HepG2 (cell line): Measurements from ENCODE around the gene CHL1. TPM values are rescaled to one million over a fixed set of nuclear protein-coding genes. Genes with fewer than 3 reads are reported as not detected.

Source experiments
- ATAC-seq: fragments of 200-7000 bp; cut with Tn5 transposase; 3 replicates; pipeline ENCODE4 v1.9.1; 2020; ENCODE audit warnings: mild to moderate bottlenecking, moderate library complexity
- BruUV-seq: library from RNA; stranded (reverse); fragments of 400-500 nt; replicated peaks from 2 replicates; lab custom pipeline; 2021; lab: Mats Ljungman, UMichigan
- CTCF ChIA-PET: fragments of 300-600 bp; formaldehyde crosslinking; extraction: SDS; loops from one replicate; lab custom pipeline; 2021; ENCODE audit warnings: low total read pairs, inconsistent platforms, low intra/inter-chr PET ratio; lab: Yijun Ruan, JAX
- POLR2A ChIA-PET: fragments of 350-600 bp; sonication (Branson Sonifier 250); formaldehyde crosslinking; loops from one replicate; lab custom pipeline; 2020; ENCODE audit warnings: antibody characterized with exemption, inconsistent platforms; lab: Yijun Ruan, JAX
- DNase-seq: peaks from one replicate; pipeline ENCODE4 v3.0.0-alpha.2; 2015; ENCODE audit warnings: low spot score
- FAIRE-seq: peaks from 3 replicates; lab custom pipeline; 2011; peaks lifted over from hg19 to GRCh38; lab: Jason Lieb, UNC
- H2AFZ ChIP-seq: one replicate; pipeline ENCODE4 v1.6.1; 2011; ENCODE audit warnings: low read length, inconsistent platforms
- H3K27ac ChIP-seq: fragments of 300-600 bp; 3 replicates; pipeline ENCODE4 v1.8.0; 2011; ENCODE audit warnings: mixed run types, mild to moderate bottlenecking, mixed read lengths, low read length, inconsistent platforms; ENCODE audit not compliant: insufficient read depth; ENCODE audit errors: extremely low read length
- H3K27me3 ChIP-seq, 2 experiments: fragments of 200-600 bp in 1 of 2; 2 replicates in 1 of 2; 3 replicates in 1 of 2; pipeline versions ENCODE4 v1.6.0 to v1.8.0; 2011; ENCODE audit warnings: low read length in 2 of 2, mild to moderate bottlenecking in 2 of 2, moderate library complexity in 2 of 2, inconsistent platforms in 1 of 2; ENCODE audit not compliant: insufficient read depth in 2 of 2, control insufficient read depth in 1 of 2
- H3K36me3 ChIP-seq, 2 experiments: fragments of 200-600 bp in 1 of 2; replicated peaks in 1 of 2; 2 replicates in 1 of 2; 3 replicates in 1 of 2; pipeline versions ENCODE4 v1.5.1 to v1.8.0; 2011; ENCODE audit warnings: low read length in 2 of 2, inconsistent platforms in 1 of 2; ENCODE audit not compliant: insufficient read depth in 2 of 2, control insufficient read depth in 1 of 2
- H3K4me1 ChIP-seq: 2 replicates; pipeline ENCODE4 v1.5.1; 2012; ENCODE audit warnings: low read length, inconsistent platforms; ENCODE audit not compliant: insufficient read depth
- H3K4me2 ChIP-seq: 2 replicates; pipeline ENCODE4 v1.6.0; 2011; ENCODE audit warnings: low read depth, low read length, inconsistent platforms
- H3K4me3 ChIP-seq, 3 experiments: fragments of 200-600 bp in 1 of 3; sonication (generic), shearing (Covaris generic) in 1 of 3; replicated peaks in 1 of 3; 2 replicates each; pipeline ENCODE4 v1.5.1; 2011 to 2016; ENCODE audit warnings: low read length in 3 of 3, inconsistent platforms in 2 of 3, low read depth in 2 of 3, mild to moderate bottlenecking in 2 of 3, control low read depth in 1 of 3, mixed read lengths in 1 of 3; ENCODE audit not compliant: insufficient read depth in 1 of 3
- H3K79me2 ChIP-seq: one replicate; pipeline ENCODE4 v1.6.1; 2011; ENCODE audit warnings: low read length, inconsistent platforms; ENCODE audit not compliant: insufficient read depth
- H3K9ac ChIP-seq: 2 replicates; pipeline ENCODE4 v1.6.0; 2011; ENCODE audit warnings: mild to moderate bottlenecking, low read depth, low read length, inconsistent platforms; ENCODE audit not compliant: insufficient read depth
- H3K9me3 ChIP-seq: 2 replicates; pipeline ENCODE4 v1.5.1; 2012; ENCODE audit warnings: mild to moderate bottlenecking, low read length
- H4K20me1 ChIP-seq: 2 replicates; pipeline ENCODE4 v1.6.0; 2011; ENCODE audit warnings: inconsistent platforms, mild to moderate bottlenecking, low read length, moderate library complexity; ENCODE audit not compliant: insufficient read depth
- KAT8 ChIP-seq: IDR thresholded peaks from 2 replicates; pipeline ENCODE4 v1.6.1; 2016; ENCODE audit warnings: missing genetic modification reagents, missing compliant biosample characterization
- REXO4 ChIP-seq: sonication (generic); formaldehyde crosslinking; IDR thresholded peaks from 2 replicates; pipeline ENCODE4 v1.8.0; 2022; ENCODE audit warnings: missing genetic modification reagents, mild to moderate bottlenecking, borderline replicate concordance
- ZBTB7A ChIP-seq: sonication (generic); formaldehyde crosslinking; IDR thresholded peaks from 2 replicates; pipeline ENCODE4 v1.8.0; 2022; ENCODE audit warnings: mild to moderate bottlenecking, missing genetic modification reagents
- ZNF207 ChIP-seq: fragments of 450-650 bp; IDR thresholded peaks from 2 replicates; pipeline ENCODE4 v1.6.1; 2016; ENCODE audit warnings: antibody characterized with exemption, borderline replicate concordance
- ZNF225 ChIP-seq: sonication (generic); formaldehyde crosslinking; IDR thresholded peaks from 2 replicates; pipeline ENCODE4 v1.4.0; 2020; ENCODE audit warnings: mild to moderate bottlenecking, missing genetic modification reagents
- ZNF230 ChIP-seq: sonication (generic); formaldehyde crosslinking; IDR thresholded peaks from 2 replicates; pipeline ENCODE4 v1.4.0; 2020; ENCODE audit warnings: mild to moderate bottlenecking, missing genetic modification reagents
- ZNF652 ChIP-seq: IDR thresholded peaks from 2 replicates; pipeline ENCODE4 v1.6.1; 2016; ENCODE audit warnings: low read depth, borderline replicate concordance
- ZSCAN25 ChIP-seq: sonication (generic); formaldehyde crosslinking; IDR thresholded peaks from 2 replicates; pipeline ENCODE4 v1.8.0; 2022; ENCODE audit warnings: mild to moderate bottlenecking, missing genetic modification reagents
- WGBS: methylation state at CpG from one replicate; pipeline ENCODE4 v1.1.6; 2017; ENCODE audit warnings: low lambda C conversion rate; 5-methylcytosine and 5-hydroxymethylcytosine counted together
- in situ Hi-C: cut with HindIII; loops from 2 replicates; pipeline ENCODE4 v1.10.0; 2017; ENCODE audit warnings: low pct_unique_long_range_greater_than_20kb; ENCODE audit not compliant: extremely low pct_ligation_motif_present
- intact Hi-C: fragments of 100-400 bp; cut with micrococcal nuclease; formaldehyde crosslinking; loops from one replicate; pipeline ENCODE4 v1.10.0; 2022; ENCODE audit not compliant: unreplicated experiment
- polyA plus RNA-seq, 8 experiments: library from polyadenylated mRNA; depleted of rRNA in 3 of 8; stranded (reverse) in 7 of 8; unstranded in 1 of 8; fragments of >200 nt; fragmentation: Illumina TruSeq in 4 of 8; extraction: Trizol in 4 of 8; gene quantifications; 2 replicates each; pipeline versions ENCODE4 v1.2.1 to v1.2.3, GENCODE V29; 2011 to 2016; ENCODE audit warnings: low read depth in 4 of 8, missing spikeins in 1 of 8, mixed read lengths in 1 of 8; ENCODE audit not compliant: insufficient read depth in 1 of 8
- total RNA-seq, 5 experiments: library from RNA; depleted of rRNA; stranded (reverse); fragments of >200 nt; fragmentation: Illumina TruSeq; extraction: Trizol; gene quantifications; 2 replicates each; pipeline ENCODE4 v1.2.3, GENCODE V29; 2016; ENCODE audit warnings: low read depth in 1 of 5
- TF ChIP-seq, protein P1 (sequence below): sonication (generic); formaldehyde crosslinking; IDR thresholded peaks from 2 replicates; pipeline ENCODE4 v1.8.0; 2022; ENCODE audit warnings: mild to moderate bottlenecking, missing genetic modification reagents, moderate library complexity
- TF ChIP-seq, protein P2 (sequence below): sonication (generic); formaldehyde crosslinking; IDR thresholded peaks from 2 replicates; pipeline ENCODE4 v1.5.1; 2020; ENCODE audit warnings: mild to moderate bottlenecking, missing genetic modification reagents, borderline replicate concordance
- TF ChIP-seq, protein P3 (sequence below): sonication (generic); formaldehyde crosslinking; IDR thresholded peaks from 2 replicates; pipeline ENCODE4 v1.9.0; 2021; ENCODE audit warnings: missing genetic modification reagents, borderline replicate concordance

Gene CHL1
- total and polyA plus RNA-seq, 2 of the 13 experiments (the other 11 are each of a cell fraction or from before 2014, with no cell fraction given), result not detected

DNA sequence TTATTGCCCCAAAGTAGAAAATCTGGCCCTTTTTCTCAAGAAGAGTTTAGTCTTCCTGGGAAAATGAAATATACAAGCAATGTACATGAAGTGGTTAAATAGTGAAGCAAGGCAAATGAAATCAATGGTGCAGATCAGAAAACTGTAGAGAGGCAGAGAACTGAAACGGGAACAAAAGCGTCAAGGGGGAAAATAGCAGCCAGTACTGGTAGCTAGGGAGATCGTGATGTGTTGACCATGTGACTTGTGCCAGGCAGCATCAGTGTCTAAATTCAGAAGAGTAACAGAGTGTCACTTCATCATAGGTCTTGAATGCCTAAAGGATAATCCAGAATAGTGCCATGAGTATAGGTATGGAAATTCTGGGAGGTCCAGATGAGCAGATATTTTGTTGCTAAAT, 163.1 kb downstream of the CHL1 start:
- intact Hi-C loops, result no loop called here
- no peaks in the 10 kb centered on the region for H4K20me1 ChIP-seq
- H3K9me3 ChIP-seq, result peaks cover 4% of the 10 kb centered on the region; the same call in 1 of the 2 replicates
- no peaks in the 10 kb centered on the region for H3K79me2 ChIP-seq
- FAIRE-seq, result no peak
- BruUV-seq, result no TSS peak
- H3K27me3 ChIP-seq, result no peaks in the 10 kb centered on the region
- H2AFZ ChIP-seq, result no peak overlapping the region
- H3K4me2 ChIP-seq, result no peak overlapping the region
- no peak overlapping the region for H3K27ac ChIP-seq
- ChIA-PET CTCF (no interaction called here), POLR2A (no interaction called here)
- no peaks in the 10 kb centered on the region for H3K4me1 ChIP-seq
- H3K9ac ChIP-seq, result no peak overlapping the region
- in situ Hi-C loops, result no loop called here
- DNase-seq, result no peak
- WGBS, result 18% methylated on average over 3 of the region's 3 CpGs
- ATAC-seq, result no peak
- TF ChIP-seq ZBTB7A (CRISPR knock-in tag) (no peak), ZNF652 (CRISPR knock-in tag) (no peak), ZNF207 (no peak), REXO4 (CRISPR knock-in tag) (no peak), KAT8 (CRISPR knock-in tag) (no peak), ZSCAN25 (CRISPR knock-in tag) (no peak), ZNF225 (CRISPR knock-in tag) (no peak), ZNF230 (CRISPR knock-in tag) (no peak)
- TF ChIP-seq, protein P1, sequence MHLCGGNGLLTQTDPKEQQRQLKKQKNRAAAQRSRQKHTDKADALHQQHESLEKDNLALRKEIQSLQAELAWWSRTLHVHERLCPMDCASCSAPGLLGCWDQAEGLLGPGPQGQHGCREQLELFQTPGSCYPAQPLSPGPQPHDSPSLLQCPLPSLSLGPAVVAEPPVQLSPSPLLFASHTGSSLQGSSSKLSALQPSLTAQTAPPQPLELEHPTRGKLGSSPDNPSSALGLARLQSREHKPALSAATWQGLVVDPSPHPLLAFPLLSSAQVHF (CRISPR knock-in tag), result no peak
- TF ChIP-seq, protein P2, sequence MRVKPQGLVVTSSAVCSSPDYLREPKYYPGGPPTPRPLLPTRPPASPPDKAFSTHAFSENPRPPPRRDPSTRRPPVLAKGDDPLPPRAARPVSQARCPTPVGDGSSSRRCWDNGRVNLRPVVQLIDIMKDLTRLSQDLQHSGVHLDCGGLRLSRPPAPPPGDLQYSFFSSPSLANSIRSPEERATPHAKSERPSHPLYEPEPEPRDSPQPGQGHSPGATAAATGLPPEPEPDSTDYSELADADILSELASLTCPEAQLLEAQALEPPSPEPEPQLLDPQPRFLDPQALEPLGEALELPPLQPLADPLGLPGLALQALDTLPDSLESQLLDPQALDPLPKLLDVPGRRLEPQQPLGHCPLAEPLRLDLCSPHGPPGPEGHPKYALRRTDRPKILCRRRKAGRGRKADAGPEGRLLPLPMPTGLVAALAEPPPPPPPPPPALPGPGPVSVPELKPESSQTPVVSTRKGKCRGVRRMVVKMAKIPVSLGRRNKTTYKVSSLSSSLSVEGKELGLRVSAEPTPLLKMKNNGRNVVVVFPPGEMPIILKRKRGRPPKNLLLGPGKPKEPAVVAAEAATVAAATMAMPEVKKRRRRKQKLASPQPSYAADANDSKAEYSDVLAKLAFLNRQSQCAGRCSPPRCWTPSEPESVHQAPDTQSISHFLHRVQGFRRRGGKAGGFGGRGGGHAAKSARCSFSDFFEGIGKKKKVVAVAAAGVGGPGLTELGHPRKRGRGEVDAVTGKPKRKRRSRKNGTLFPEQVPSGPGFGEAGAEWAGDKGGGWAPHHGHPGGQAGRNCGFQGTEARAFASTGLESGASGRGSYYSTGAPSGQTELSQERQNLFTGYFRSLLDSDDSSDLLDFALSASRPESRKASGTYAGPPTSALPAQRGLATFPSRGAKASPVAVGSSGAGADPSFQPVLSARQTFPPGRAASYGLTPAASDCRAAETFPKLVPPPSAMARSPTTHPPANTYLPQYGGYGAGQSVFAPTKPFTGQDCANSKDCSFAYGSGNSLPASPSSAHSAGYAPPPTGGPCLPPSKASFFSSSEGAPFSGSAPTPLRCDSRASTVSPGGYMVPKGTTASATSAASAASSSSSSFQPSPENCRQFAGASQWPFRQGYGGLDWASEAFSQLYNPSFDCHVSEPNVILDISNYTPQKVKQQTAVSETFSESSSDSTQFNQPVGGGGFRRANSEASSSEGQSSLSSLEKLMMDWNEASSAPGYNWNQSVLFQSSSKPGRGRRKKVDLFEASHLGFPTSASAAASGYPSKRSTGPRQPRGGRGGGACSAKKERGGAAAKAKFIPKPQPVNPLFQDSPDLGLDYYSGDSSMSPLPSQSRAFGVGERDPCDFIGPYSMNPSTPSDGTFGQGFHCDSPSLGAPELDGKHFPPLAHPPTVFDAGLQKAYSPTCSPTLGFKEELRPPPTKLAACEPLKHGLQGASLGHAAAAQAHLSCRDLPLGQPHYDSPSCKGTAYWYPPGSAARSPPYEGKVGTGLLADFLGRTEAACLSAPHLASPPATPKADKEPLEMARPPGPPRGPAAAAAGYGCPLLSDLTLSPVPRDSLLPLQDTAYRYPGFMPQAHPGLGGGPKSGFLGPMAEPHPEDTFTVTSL (CRISPR knock-in tag), result no peak
- TF ChIP-seq, protein P3, sequence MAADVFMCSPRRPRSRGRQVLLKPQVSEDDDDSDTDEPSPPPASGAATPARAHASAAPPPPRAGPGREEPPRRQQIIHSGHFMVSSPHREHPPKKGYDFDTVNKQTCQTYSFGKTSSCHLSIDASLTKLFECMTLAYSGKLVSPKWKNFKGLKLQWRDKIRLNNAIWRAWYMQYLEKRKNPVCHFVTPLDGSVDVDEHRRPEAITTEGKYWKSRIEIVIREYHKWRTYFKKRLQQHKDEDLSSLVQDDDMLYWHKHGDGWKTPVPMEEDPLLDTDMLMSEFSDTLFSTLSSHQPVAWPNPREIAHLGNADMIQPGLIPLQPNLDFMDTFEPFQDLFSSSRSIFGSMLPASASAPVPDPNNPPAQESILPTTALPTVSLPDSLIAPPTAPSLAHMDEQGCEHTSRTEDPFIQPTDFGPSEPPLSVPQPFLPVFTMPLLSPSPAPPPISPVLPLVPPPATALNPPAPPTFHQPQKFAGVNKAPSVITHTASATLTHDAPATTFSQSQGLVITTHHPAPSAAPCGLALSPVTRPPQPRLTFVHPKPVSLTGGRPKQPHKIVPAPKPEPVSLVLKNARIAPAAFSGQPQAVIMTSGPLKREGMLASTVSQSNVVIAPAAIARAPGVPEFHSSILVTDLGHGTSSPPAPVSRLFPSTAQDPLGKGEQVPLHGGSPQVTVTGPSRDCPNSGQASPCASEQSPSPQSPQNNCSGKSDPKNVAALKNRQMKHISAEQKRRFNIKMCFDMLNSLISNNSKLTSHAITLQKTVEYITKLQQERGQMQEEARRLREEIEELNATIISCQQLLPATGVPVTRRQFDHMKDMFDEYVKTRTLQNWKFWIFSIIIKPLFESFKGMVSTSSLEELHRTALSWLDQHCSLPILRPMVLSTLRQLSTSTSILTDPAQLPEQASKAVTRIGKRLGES, result no peak
- H3K4me3 ChIP-seq, result no peak overlapping the region
- no peaks in the 10 kb centered on the region for H3K36me3 ChIP-seq
